ENCODE measurements around the gene PELI2. TPM values are rescaled to one million over a fixed set of nuclear protein-coding genes. Genes with fewer than 3 reads are reported as not detected.

Gene PELI2
- total RNA-seq, 3 donors from 2014 or later (not counting 1 experiment from before 2014, with no cell fraction given) = 16.4 to 25.0 (median 24.9) TPM

DNA sequence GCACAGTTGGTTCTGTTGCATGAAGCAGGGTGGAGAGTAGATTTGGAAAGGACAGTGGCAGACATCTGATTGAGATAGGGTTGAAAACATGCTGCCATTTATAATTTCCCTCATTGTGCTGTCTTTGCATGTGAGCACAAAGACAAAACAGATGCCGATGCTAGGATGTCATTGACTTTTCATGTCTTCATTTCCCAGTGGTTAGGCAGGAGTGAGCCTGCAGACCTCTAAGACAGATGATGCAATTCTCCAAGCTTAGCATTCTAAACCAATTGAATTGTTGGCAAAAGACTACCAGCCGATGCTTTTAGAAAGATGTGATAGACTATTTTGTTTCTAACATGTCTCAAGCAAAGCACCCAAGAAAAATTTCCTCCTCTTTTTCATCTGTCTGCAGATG is 37.1 kb upstream of the PELI2 start:
- Mint-ChIP-seq H3K9me3 (no peaks in the 10 kb centered on the region), H3K4me3 (no peak overlapping the region), H3K4me1 (no peaks in the 10 kb centered on the region), H3K27me3 (ENCODE audit: low read depth in 2 of 2) (peaks cover 31 to 33% of the 10 kb centered on the region in 2 donors), H3K27ac (no peak overlapping the region), H3K36me3 (no peaks in the 10 kb centered on the region)
- TF ChIP-seq CTCF (IDR thresholded peaks at IDR 0.05) = no peak
- Histone ChIP-seq H3K27ac (ENCODE audit: low read length) (no peak overlapping the region), H3K9me3 (ENCODE audit: control insufficient read depth, insufficient read depth, low read length) (no peaks in the 10 kb centered on the region), H3K27me3 (ENCODE audit: control insufficient read depth, insufficient read depth, low read length) (no peaks in the 10 kb centered on the region), H3K4me1 (ENCODE audit: control insufficient read depth, insufficient read depth, low read length) (no peaks in the 10 kb centered on the region), H3K36me3 (ENCODE audit: control insufficient read depth, insufficient read depth, low read length) (no peaks in the 10 kb centered on the region), H3K4me3 (ENCODE audit: low read length) (no peak overlapping the region)
- WGBS (ENCODE audit: insufficient coverage) = 92% methylated on average over 2 of the region's 2 CpGs
- intact Hi-C loops (cut with micrococcal nuclease) = no loop called here
- DNase-seq = no peak
- ATAC-seq = no peak

GRCh38 chr14:56082880-56083279 is 35.3 kb upstream of the PELI2 start:
- Mint-ChIP-seq H3K27me3 (ENCODE audit: low read depth in 2 of 2) (peaks cover 31% of the 10 kb centered on the region in 2 donors), H3K4me1 (no peaks in the 10 kb centered on the region), H3K27ac (no peak overlapping the region), H3K4me3 (no peak overlapping the region), H3K36me3 (no peaks in the 10 kb centered on the region), H3K9me3 (no peaks in the 10 kb centered on the region)
- Histone ChIP-seq H3K27me3 (ENCODE audit: control insufficient read depth, insufficient read depth, low read length) (no peaks in the 10 kb centered on the region), H3K4me3 (ENCODE audit: low read length) (no peak overlapping the region), H3K4me1 (ENCODE audit: control insufficient read depth, insufficient read depth, low read length) (no peaks in the 10 kb centered on the region), H3K27ac (ENCODE audit: low read length) (no peak overlapping the region), H3K9me3 (ENCODE audit: control insufficient read depth, insufficient read depth, low read length) (no peaks in the 10 kb centered on the region), H3K36me3 (ENCODE audit: control insufficient read depth, insufficient read depth, low read length) (no peaks in the 10 kb centered on the region)
- no peak for TF ChIP-seq CTCF (IDR thresholded peaks at IDR 0.05)
- intact Hi-C loops (cut with micrococcal nuclease) = no loop called here
- no peak for ATAC-seq
- WGBS (ENCODE audit: insufficient coverage) = 80% methylated on average over 2 of the region's 2 CpGs
- no peak for DNase-seq

DNA sequence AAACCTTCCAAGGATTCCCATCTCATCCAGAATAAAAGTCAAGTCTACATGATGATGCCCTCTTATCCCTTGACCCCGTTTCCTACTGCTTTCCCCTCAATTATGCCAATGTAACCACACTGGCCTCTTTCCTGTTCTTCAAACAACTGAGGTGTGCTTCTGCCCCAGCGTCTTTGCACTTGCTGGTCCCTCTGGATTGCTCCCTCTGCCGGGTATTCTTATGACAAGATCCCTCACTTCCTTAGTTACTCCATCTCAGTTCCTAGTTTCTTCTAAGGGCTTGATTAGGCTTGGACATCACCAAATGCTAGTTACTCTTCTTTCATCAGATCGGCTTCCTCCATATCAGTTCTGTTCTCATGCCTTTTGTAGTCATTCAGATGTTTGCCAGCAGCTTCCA is 32.7 kb upstream of the PELI2 start:
- H3K36me3 ChIP-seq (ENCODE audit: control insufficient read depth, insufficient read depth, low read length) = no peaks in the 10 kb centered on the region
- ATAC-seq (no peak), DNase-seq (no peak)
- H3K4me1 Mint-ChIP-seq = no peaks in the 10 kb centered on the region
- H3K27ac Mint-ChIP-seq = no peak overlapping the region
- no peak overlapping the region for H3K4me3 ChIP-seq (ENCODE audit: low read length)
- no peaks in the 10 kb centered on the region for H3K36me3 Mint-ChIP-seq
- no peak overlapping the region for H3K27ac ChIP-seq (ENCODE audit: low read length)
- no peaks in the 10 kb centered on the region for H3K4me1 ChIP-seq (ENCODE audit: control insufficient read depth, insufficient read depth, low read length)
- no peaks in the 10 kb centered on the region for H3K27me3 ChIP-seq (ENCODE audit: control insufficient read depth, insufficient read depth, low read length)
- no peaks in the 10 kb centered on the region for H3K9me3 Mint-ChIP-seq
- H3K9me3 ChIP-seq (ENCODE audit: control insufficient read depth, insufficient read depth, low read length) = no peaks in the 10 kb centered on the region
- H3K27me3 Mint-ChIP-seq (ENCODE audit: low read depth in 2 of 2) = peaks cover 23 to 31% of the 10 kb centered on the region in 2 donors
- 86% methylated on average over 4 of the region's 4 CpGs for WGBS (ENCODE audit: insufficient coverage)
- intact Hi-C loops (cut with micrococcal nuclease) = no loop called here
- no peak overlapping the region for H3K4me3 Mint-ChIP-seq
- no peak for TF ChIP-seq CTCF (IDR thresholded peaks at IDR 0.05)

- Histone ChIP-seq H3K27ac (ENCODE audit: low read length) (no peak overlapping the region), H3K27me3 (ENCODE audit: control insufficient read depth, insufficient read depth, low read length) (no peaks in the 10 kb centered on the region), H3K4me1 (ENCODE audit: control insufficient read depth, insufficient read depth, low read length) (no peaks in the 10 kb centered on the region), H3K36me3 (ENCODE audit: control insufficient read depth, insufficient read depth, low read length) (no peaks in the 10 kb centered on the region), H3K4me3 (ENCODE audit: low read length) (no peak overlapping the region), H3K9me3 (ENCODE audit: control insufficient read depth, insufficient read depth, low read length) (no peaks in the 10 kb centered on the region)
- no peaks in the 10 kb centered on the region for H3K9me3 Mint-ChIP-seq
- no peak for TF ChIP-seq CTCF (IDR thresholded peaks at IDR 0.05)
- intact Hi-C loops (cut with micrococcal nuclease) = no loop called here
- H3K27me3 Mint-ChIP-seq (ENCODE audit: low read depth in 2 of 2) = peaks cover 14 to 19% of the 10 kb centered on the region in 2 donors
- DNase-seq (no peak), ATAC-seq (no peak)
- H3K27ac Mint-ChIP-seq = no peak overlapping the region
- whole genome bisulfite sequencing (ENCODE audit: insufficient coverage) = 60% methylated on average over 11 of the region's 11 CpGs
- H3K36me3 Mint-ChIP-seq = no peaks in the 10 kb centered on the region
- no peak overlapping the region for H3K4me3 Mint-ChIP-seq
- H3K4me1 Mint-ChIP-seq = no peaks in the 10 kb centered on the region
These were observed 30.3 kb upstream of the PELI2 start for GRCh38 chr14:56087671-56088471.
